GM12891 (cell line): ENCODE measurements around the gene TPGS2.

ENCODE experiments used
- DNase-seq: peaks from one replicate; pipeline ENCODE4 v3.0.0; 2011; ENCODE audit warnings: low spot score; ENCODE audit not compliant: insufficient read length
- FAIRE-seq: peaks from 2 replicates; lab custom pipeline; 2011; peaks lifted over from hg19 to GRCh38; lab: Jason Lieb, UNC
- PAX5 ChIP-seq: IDR thresholded peaks from 2 replicates; pipeline ENCODE4 v1.6.1; 2011; ENCODE audit warnings: low read length, moderate library complexity, mild to moderate bottlenecking; ENCODE audit not compliant: insufficient read depth, severe bottlenecking
- POLR2A ChIP-seq: IDR thresholded peaks from 2 replicates; pipeline ENCODE4 v1.6.1; 2011; ENCODE audit warnings: low read depth, low read length, control low read depth
- POLR2AphosphoS5 ChIP-seq: IDR thresholded peaks from 2 replicates; pipeline ENCODE4 v1.6.1; 2011; ENCODE audit warnings: low read depth, low read length, control low read depth
- POU2F2 ChIP-seq: IDR thresholded peaks from 2 replicates; pipeline ENCODE4 v1.6.1; 2011; ENCODE audit warnings: low read depth, mild to moderate bottlenecking, control low read depth, low read length, moderate library complexity
- SPI1 ChIP-seq: IDR thresholded peaks from 2 replicates; pipeline ENCODE4 v1.6.1; 2011; ENCODE audit warnings: low read depth, low read length, control low read depth
- TAF1 ChIP-seq: IDR thresholded peaks from 2 replicates; pipeline ENCODE4 v1.6.1; 2011; ENCODE audit warnings: low read depth, low read length, control low read depth

TPGS2 gene

GRCh38 chr18:36849288-36850006 lies 20.6 kb upstream of the TPGS2 start:
- FAIRE-seq (no peak), DNase-seq (no peak)
- TF ChIP-seq TAF1: no peak
- no peak for TF ChIP-seq PAX5
- no peak for TF ChIP-seq POU2F2
- TF ChIP-seq POLR2A: no peak
- TF ChIP-seq SPI1: no peak
- TF ChIP-seq POLR2AphosphoS5: no peak

- FAIRE-seq: no peak
- TF ChIP-seq POU2F2 (no peak), POLR2AphosphoS5 (no peak), TAF1 (no peak), PAX5 (no peak), POLR2A (no peak), SPI1 (no peak)
- DNase-seq: no peak
Observed at GRCh38 chr18:36848609-36849008, 19.8 kb upstream of the TPGS2 start.

- TF ChIP-seq POLR2A (no peak), POLR2AphosphoS5 (no peak), TAF1 (no peak), POU2F2 (no peak), PAX5 (no peak), SPI1 (no peak)
- peak; percentile 40 for FAIRE-seq
- no peak for DNase-seq
Observed at GRCh38 chr18:36843784-36844183, 15.0 kb upstream of the TPGS2 start.

- FAIRE-seq (no peak), DNase-seq (no peak)
- TF ChIP-seq SPI1: no peak
- TF ChIP-seq POLR2AphosphoS5: no peak
- no peak for TF ChIP-seq POU2F2
- TF ChIP-seq PAX5: no peak
- no peak for TF ChIP-seq TAF1
- TF ChIP-seq POLR2A: no peak
Observed at GRCh38 chr18:36843199-36843598, 14.4 kb upstream of the TPGS2 start.

GRCh38 chr18:36839835-36840234 lies 11.0 kb upstream of the TPGS2 start:
- TF ChIP-seq POLR2A: no peak
- no peak for TF ChIP-seq PAX5
- TF ChIP-seq TAF1: no peak
- no peak for TF ChIP-seq POU2F2
- TF ChIP-seq POLR2AphosphoS5: no peak
- no peak for TF ChIP-seq SPI1
- no peak for DNase-seq
- no peak for FAIRE-seq

GRCh38 chr18:36835927-36836326 lies 7.1 kb upstream of the TPGS2 start:
- DNase-seq (no peak), FAIRE-seq (no peak)
- TF ChIP-seq PAX5 (no peak), POU2F2 (no peak), SPI1 (no peak), POLR2A (no peak), TAF1 (no peak), POLR2AphosphoS5 (no peak)

- FAIRE-seq (no peak), DNase-seq (no peak)
- no peak for TF ChIP-seq POU2F2
- no peak for TF ChIP-seq PAX5
- TF ChIP-seq POLR2AphosphoS5: no peak
- 0 out of 2 replicates have a peak, but pooled peaks have one; percentile 16 for TF ChIP-seq SPI1
- TF ChIP-seq POLR2A: no peak
Observed at GRCh38 chr18:36833120-36833519, 4.3 kb upstream of the TPGS2 start.

- TF ChIP-seq TAF1 (no peak), POLR2AphosphoS5 (no peak), POLR2A (no peak), POU2F2 (no peak), PAX5 (no peak), SPI1 (no peak)
- no peak for DNase-seq
- FAIRE-seq: no peak
Observed at GRCh38 chr18:36831139-36831538, 2.3 kb upstream of the TPGS2 start.

GRCh38 chr18:36830158-36830495 lies 1.3 kb upstream of the TPGS2 start:
- DNase-seq (no peak), FAIRE-seq (no peak)
- no peak for TF ChIP-seq POLR2AphosphoS5
